Measurements from ENCODE around the gene ZNF223.

ZNF223 gene

DNA sequence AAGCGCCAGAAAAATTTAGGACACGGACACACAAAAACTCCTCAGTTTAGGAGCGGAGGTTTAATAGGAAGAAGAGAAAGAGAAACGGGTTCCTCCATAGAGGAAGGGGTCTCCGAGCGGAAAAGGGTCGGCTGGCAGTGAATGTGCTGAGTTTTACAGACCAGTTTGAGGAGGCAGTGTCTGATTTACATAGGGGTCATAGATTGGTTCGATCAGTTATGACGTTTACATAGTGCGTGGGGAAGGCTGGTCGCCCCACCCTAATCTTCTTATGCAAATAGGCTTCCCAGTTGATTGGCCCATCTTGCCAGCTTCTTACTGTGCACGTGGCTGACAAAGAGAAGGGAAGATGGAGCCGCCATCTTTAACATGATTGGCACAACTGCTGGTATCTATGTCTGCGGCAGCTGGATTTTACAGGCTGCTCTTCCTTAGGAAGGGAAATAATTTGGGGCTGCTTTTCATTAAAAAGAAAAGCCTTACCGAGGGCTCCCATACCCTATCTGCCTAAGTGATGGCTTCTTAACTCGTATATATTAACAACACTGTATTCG, 60.2 kb downstream of the ZNF223 start:
- Histone ChIP-seq H3K27me3 (replicated peaks; ENCODE audit: insufficient read depth, low read length) (no peaks in the 10 kb centered on the region), H3K9ac (ENCODE audit: low read length) (no peak overlapping the region), H3K79me2 (ENCODE audit: low read length) (no peaks in the 10 kb centered on the region), H4K20me1 (ENCODE audit: insufficient read depth, low read length) (no peaks in the 10 kb centered on the region), H2AFZ (ENCODE audit: low read length) (no peak overlapping the region), H3K36me3 (replicated peaks; ENCODE audit: insufficient read depth, low read length) (no peaks in the 10 kb centered on the region; the same call in 1 of the 2 replicates), H3F3A (ENCODE audit: insufficient read depth, low read length) (no peaks in the 10 kb centered on the region), H3K9me2 (replicated peaks; ENCODE audit: insufficient read depth, low read length) (no peaks in the 10 kb centered on the region), H3K9me3 (replicated peaks; ENCODE audit: insufficient read depth, low read length) (no peaks in the 10 kb centered on the region), H3K4me3 (ENCODE audit: low read length) (no peak overlapping the region), H3K4me2 (ENCODE audit: low read depth, low read length) (no peak overlapping the region), H3K4me1 (ENCODE audit: low read length) (0 out of 2 replicates have a peak, but pooled peaks cover 3% of the 10 kb centered on the region), H3K27ac (ENCODE audit: low read length) (no peak overlapping the region)
- no peak for TF ChIP-seq EZH2phosphoT487 (IDR thresholded peaks at IDR 0.05; ENCODE audit: low read length)
- TF ChIP-seq, protein P1, sequence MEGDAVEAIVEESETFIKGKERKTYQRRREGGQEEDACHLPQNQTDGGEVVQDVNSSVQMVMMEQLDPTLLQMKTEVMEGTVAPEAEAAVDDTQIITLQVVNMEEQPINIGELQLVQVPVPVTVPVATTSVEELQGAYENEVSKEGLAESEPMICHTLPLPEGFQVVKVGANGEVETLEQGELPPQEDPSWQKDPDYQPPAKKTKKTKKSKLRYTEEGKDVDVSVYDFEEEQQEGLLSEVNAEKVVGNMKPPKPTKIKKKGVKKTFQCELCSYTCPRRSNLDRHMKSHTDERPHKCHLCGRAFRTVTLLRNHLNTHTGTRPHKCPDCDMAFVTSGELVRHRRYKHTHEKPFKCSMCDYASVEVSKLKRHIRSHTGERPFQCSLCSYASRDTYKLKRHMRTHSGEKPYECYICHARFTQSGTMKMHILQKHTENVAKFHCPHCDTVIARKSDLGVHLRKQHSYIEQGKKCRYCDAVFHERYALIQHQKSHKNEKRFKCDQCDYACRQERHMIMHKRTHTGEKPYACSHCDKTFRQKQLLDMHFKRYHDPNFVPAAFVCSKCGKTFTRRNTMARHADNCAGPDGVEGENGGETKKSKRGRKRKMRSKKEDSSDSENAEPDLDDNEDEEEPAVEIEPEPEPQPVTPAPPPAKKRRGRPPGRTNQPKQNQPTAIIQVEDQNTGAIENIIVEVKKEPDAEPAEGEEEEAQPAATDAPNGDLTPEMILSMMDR (IDR thresholded peaks at IDR 0.05; ENCODE audit: low read length): no peak
- TF ChIP-seq EZH2 (optimal IDR thresholded peaks at IDR 0.05; ENCODE audit: low read depth, low read length): no peak
- DNase-seq: no peak

DNA sequence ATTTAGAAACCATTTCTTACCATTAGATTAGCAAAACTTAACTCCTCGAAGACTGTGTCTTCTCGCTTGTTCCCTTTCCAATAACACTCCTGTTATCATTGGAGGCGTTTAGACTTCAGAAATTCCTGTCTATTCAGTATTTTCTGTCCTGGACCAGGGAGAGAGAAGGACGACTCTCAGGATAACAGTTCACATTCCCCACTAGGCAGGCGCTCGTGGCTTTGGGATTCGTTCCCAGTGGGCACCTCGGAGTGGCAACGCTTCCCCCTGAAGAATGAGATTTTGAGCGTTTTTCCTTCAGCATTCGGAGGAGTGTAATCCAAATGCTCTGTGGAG, 60.9 kb downstream of the ZNF223 start:
- no peaks in the 10 kb centered on the region for H3K9me2 ChIP-seq (replicated peaks; ENCODE audit: insufficient read depth, low read length)
- H3K4me2 ChIP-seq (ENCODE audit: low read depth, low read length): peak overlapping the region; percentile 98
- peak overlapping the region; percentile 87 for H3K4me3 ChIP-seq (ENCODE audit: low read length)
- DNase-seq: no peak
- no peak overlapping the region for H3K27ac ChIP-seq (ENCODE audit: low read length)
- TF ChIP-seq EZH2 (optimal IDR thresholded peaks at IDR 0.05; ENCODE audit: low read depth, low read length) (no peak), EZH2phosphoT487 (IDR thresholded peaks at IDR 0.05; ENCODE audit: low read length) (no peak)
- TF ChIP-seq, protein P1 (IDR thresholded peaks at IDR 0.05; ENCODE audit: low read length): no peak
- H4K20me1 ChIP-seq (ENCODE audit: insufficient read depth, low read length): no peaks in the 10 kb centered on the region
- no peaks in the 10 kb centered on the region for H3K9me3 ChIP-seq (replicated peaks; ENCODE audit: insufficient read depth, low read length)
- H2AFZ ChIP-seq (ENCODE audit: low read length): peak overlapping the region; percentile 98
- H3K36me3 ChIP-seq (replicated peaks; ENCODE audit: insufficient read depth, low read length): no peaks in the 10 kb centered on the region
- H3K27me3 ChIP-seq (replicated peaks; ENCODE audit: insufficient read depth, low read length): no peaks in the 10 kb centered on the region
- H3K4me1 ChIP-seq (ENCODE audit: low read length): 0 out of 2 replicates have a peak, but pooled peaks cover 3% of the 10 kb centered on the region
- H3K9ac ChIP-seq (ENCODE audit: low read length): no peak overlapping the region
- H3F3A ChIP-seq (ENCODE audit: insufficient read depth, low read length): no peaks in the 10 kb centered on the region
- no peaks in the 10 kb centered on the region for H3K79me2 ChIP-seq (ENCODE audit: low read length)

DNA sequence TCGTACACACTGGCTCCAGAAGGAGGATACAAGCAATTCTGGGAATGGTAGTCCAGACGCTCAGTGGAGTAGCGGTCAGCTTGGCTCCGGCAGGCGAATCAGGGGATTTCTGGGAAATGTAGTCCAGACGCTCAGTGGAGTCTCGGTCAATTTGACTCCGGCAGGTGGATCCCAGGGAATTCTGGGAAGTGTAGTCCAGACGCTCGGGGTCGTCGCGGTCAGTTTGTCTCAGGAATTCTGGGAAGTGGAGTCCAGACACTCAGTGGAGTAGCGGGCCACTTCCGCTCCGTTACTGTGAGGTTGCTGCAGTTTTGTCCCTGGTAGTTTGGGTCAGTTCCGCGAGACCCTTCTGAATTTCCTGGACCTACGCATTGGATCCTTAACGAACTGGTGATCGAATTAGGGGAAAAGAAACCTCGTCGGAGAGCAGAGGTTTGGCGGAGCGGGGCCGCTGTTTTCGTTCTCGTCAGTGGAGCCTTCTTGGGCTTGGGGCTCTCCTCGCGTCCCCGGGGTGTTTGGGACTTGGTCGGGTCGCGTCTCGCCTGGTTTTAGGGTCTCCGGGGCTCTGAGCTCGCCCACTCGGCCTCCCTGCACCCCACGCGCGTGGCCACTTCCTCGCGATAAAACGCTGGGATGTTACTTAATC, 61.4 kb downstream of the ZNF223 start, which contains the start of gene ZNF225:
TSS of gene ZNF225 (plus strand) at position 262 of the 646 bp plus-strand sequence. CDS start 2,429 bp downstream, outside the sequence.
- peak within 1 kb of the TSS; percentile 47; the same call in 1 of the 2 replicates for H3K9ac ChIP-seq (ENCODE audit: low read length)
- no peak within 1 kb of the TSS for H3K27ac ChIP-seq (ENCODE audit: low read length)
- H3K79me2 ChIP-seq (ENCODE audit: low read length): no peaks in the 10 kb centered on the region

More for the DNA sequence above, 61.4 kb downstream of the ZNF223 start, which contains the start of gene ZNF225:
- Histone ChIP-seq H3K4me2 (ENCODE audit: low read depth, low read length) (peak within 1 kb of the TSS; percentile 98), H3K36me3 (replicated peaks; ENCODE audit: insufficient read depth, low read length) (no peaks in the 10 kb centered on the region), H3K9me3 (replicated peaks; ENCODE audit: insufficient read depth, low read length) (no peaks in the 10 kb centered on the region), H3K9me2 (replicated peaks; ENCODE audit: insufficient read depth, low read length) (no peaks in the 10 kb centered on the region), H3K27me3 (replicated peaks; ENCODE audit: insufficient read depth, low read length) (no peaks in the 10 kb centered on the region), H4K20me1 (ENCODE audit: insufficient read depth, low read length) (no peaks in the 10 kb centered on the region), H2AFZ (ENCODE audit: low read length) (peak within 1 kb of the TSS; percentile 98), H3F3A (ENCODE audit: insufficient read depth, low read length) (no peaks in the 10 kb centered on the region), H3K4me3 (ENCODE audit: low read length) (peak within 1 kb of the TSS; percentile 87), H3K4me1 (ENCODE audit: low read length) (0 out of 2 replicates have a peak, but pooled peaks cover 3% of the 10 kb centered on the region)
- TF ChIP-seq EZH2 (optimal IDR thresholded peaks at IDR 0.05; ENCODE audit: low read depth, low read length): no peak
- TF ChIP-seq EZH2phosphoT487 (IDR thresholded peaks at IDR 0.05; ENCODE audit: low read length): no peak
- TF ChIP-seq, protein P1 (IDR thresholded peaks at IDR 0.05; ENCODE audit: low read length): no peak
- DNase-seq: peak; percentile 96

Data from MM.1S (cell line).